HCT116 (cell line): ENCODE data around the gene NUTM2D. TPM values are rescaled to one million over a fixed set of nuclear protein-coding genes. Genes with fewer than 3 reads are reported as not detected.
"Not testable (repeated sequence)": the region's sequence is repeated elsewhere in the genome, so short reads cannot be mapped to it uniquely, and the experiment has no call there.

Source experiments
- ATAC-seq: fragments of 200-7000 bp; cut with Tn5 transposase; 2 replicates; pipeline ENCODE4 v1.9.1; 2020; ENCODE audit warnings: mild to moderate bottlenecking, moderate library complexity
- BruUV-seq: library from RNA; stranded (reverse); fragments of 400-500 nt; replicated peaks from 2 replicates; lab custom pipeline; 2021; lab: Mats Ljungman, UMichigan
- CTCF ChIA-PET: fragments of 300-600 bp; sonication (Branson Sonifier 250); formaldehyde crosslinking; loops from one replicate; lab custom pipeline; 2021; ENCODE audit warnings: antibody characterized with exemption; lab: Charles Lee
- POLR2A ChIA-PET: fragments of 300-600, 350-600 bp; sonication (Branson Sonifier 250); formaldehyde crosslinking; loops from one replicate; lab custom pipeline; 2021; ENCODE audit warnings: antibody characterized with exemption; lab: Charles Lee
- RAD21 ChIA-PET, 2 experiments: fragments of 300-600 bp; sonication (Branson Sonifier 250); formaldehyde crosslinking; loops; one replicate each; lab custom pipeline; 2023; ENCODE audit warnings: low total read pairs in 2 of 2; ENCODE audit not compliant: uncharacterized antibody in 2 of 2, unreplicated experiment in 2 of 2, low non-redundant PET in 1 of 2; lab: Charles Lee
- DNase-seq: peaks from one replicate; pipeline ENCODE4 v3.0.0-alpha.2; 2010; ENCODE audit warnings: low read depth, low spot score
- H2AFZ ChIP-seq: fragments of 200-600 bp; shearing (Covaris generic), sonication (generic); 2 replicates; pipeline ENCODE4 v1.6.1; 2017; ENCODE audit warnings: low read depth, mixed run types, mixed read lengths, antibody characterized with exemption, low read length; ENCODE audit not compliant: poor library complexity, severe bottlenecking
- H3K27ac ChIP-seq: 2 replicates; pipeline ENCODE4 v1.5.1; 2012; ENCODE audit warnings: low read depth, low read length
- H3K27me3 ChIP-seq: fragments of 200-600 bp; sonication (generic); 2 replicates; pipeline ENCODE4 v1.6.1; 2016; ENCODE audit warnings: mixed run types, low read length, mixed read lengths; ENCODE audit not compliant: insufficient read depth
- H3K36me3 ChIP-seq, 2 experiments: fragments of 200-500 bp in 1 of 2; fragments of 200-600 bp in 1 of 2; sonication (Bioruptor generic) in 1 of 2; sonication (generic) in 1 of 2; 2 replicates each; pipeline versions ENCODE4 v1.5.1 to v1.6.1; 2014 to 2016; ENCODE audit warnings: low read length in 2 of 2, inconsistent platforms in 1 of 2, mixed read lengths in 1 of 2, mixed run types in 1 of 2; ENCODE audit not compliant: insufficient read depth in 2 of 2, control insufficient read depth in 1 of 2
- H3K4me1 ChIP-seq, 2 experiments: fragments of 200-600 bp in 1 of 2; sonication (generic) in 1 of 2; 2 replicates each; pipeline versions ENCODE4 v1.5.1 to v1.6.1; 2012 to 2017; ENCODE audit warnings: low read length in 2 of 2, inconsistent platforms in 1 of 2, mild to moderate bottlenecking in 1 of 2, mixed read lengths in 1 of 2, mixed run types in 1 of 2, moderate library complexity in 1 of 2; ENCODE audit not compliant: insufficient read depth in 2 of 2, control insufficient read depth in 1 of 2
- H3K4me2 ChIP-seq: fragments of 200-600 bp; sonication (generic); 2 replicates; pipeline ENCODE4 v1.6.1; 2017; ENCODE audit warnings: mixed run types, low read length, mixed read lengths
- H3K4me3 ChIP-seq, 2 experiments: fragments of 200-600 bp in 1 of 2; sonication (generic) in 1 of 2; replicated peaks in 1 of 2; 2 replicates each; pipeline ENCODE4 v1.5.1; 2011 to 2016; ENCODE audit warnings: low read length in 2 of 2, control low read depth in 1 of 2, low read depth in 1 of 2, mild to moderate bottlenecking in 1 of 2, mixed read lengths in 1 of 2, mixed run types in 1 of 2
- H3K79me2 ChIP-seq: fragments of 200-600 bp; sonication (generic); 2 replicates; pipeline ENCODE4 v1.6.1; 2017; ENCODE audit warnings: mild to moderate bottlenecking, mixed run types, low read length, moderate library complexity, mixed read lengths; ENCODE audit not compliant: insufficient read depth
- H3K9ac ChIP-seq: fragments of 200-600 bp; sonication (generic); 2 replicates; pipeline ENCODE4 v1.6.1; 2016; ENCODE audit warnings: low read length, mixed read lengths
- H3K9me2 ChIP-seq: fragments of 200-600 bp; sonication (generic), shearing (Covaris generic); 2 replicates; pipeline ENCODE4 v1.6.1; 2017; ENCODE audit warnings: mixed run types, mild to moderate bottlenecking, moderate library complexity; ENCODE audit not compliant: insufficient read depth
- H3K9me3 ChIP-seq, 2 experiments: fragments of 200-500 bp in 1 of 2; fragments of 200-600 bp in 1 of 2; sonication (Bioruptor generic) in 1 of 2; sonication (generic) in 1 of 2; 2 replicates each; pipeline ENCODE4 v1.6.1; 2014 to 2017; ENCODE audit warnings: low read length in 2 of 2, mixed read lengths in 2 of 2, inconsistent platforms in 1 of 2, low read depth in 1 of 2, mild to moderate bottlenecking in 1 of 2, mixed run types in 1 of 2, moderate library complexity in 1 of 2; ENCODE audit not compliant: control insufficient read depth in 1 of 2, insufficient read depth in 1 of 2
- H4K20me1 ChIP-seq: fragments of 200-600 bp; sonication (generic), shearing (Covaris generic); 2 replicates; pipeline ENCODE4 v1.6.1; 2017; ENCODE audit warnings: mixed run types, mild to moderate bottlenecking, moderate library complexity; ENCODE audit not compliant: insufficient read depth
- intact Hi-C: fragments of 100-400 bp; cut with micrococcal nuclease; formaldehyde crosslinking; loops from 2 replicates; pipeline ENCODE4 v1.10.0; 2022
- total RNA-seq: library from RNA; stranded (reverse); gene quantifications from one replicate; pipeline ENCODE4 v1.2.1, GENCODE V29; 2021; ENCODE audit not compliant: unreplicated experiment

The NUTM2D gene
- total RNA-seq, 1 experiment from 2014 or later: 2.8 TPM

- H3K4me1 ChIP-seq, ATAC-seq, H3K9me3 ChIP-seq, H4K20me1 ChIP-seq, H3K4me2 ChIP-seq, DNase-seq, H3K27ac ChIP-seq, RAD21 ChIA-PET, intact Hi-C loops, CTCF ChIA-PET, BruUV-seq, H3K36me3 ChIP-seq, H2AFZ ChIP-seq, POLR2A ChIA-PET, H3K9me2 ChIP-seq, H3K4me3 ChIP-seq, H3K9ac ChIP-seq, H3K79me2 ChIP-seq, H3K27me3 ChIP-seq: not testable (repeated sequence)
These were observed 50.2 kb downstream of the NUTM2D start for GRCh38 chr10:87407516-87408467.

DNA sequence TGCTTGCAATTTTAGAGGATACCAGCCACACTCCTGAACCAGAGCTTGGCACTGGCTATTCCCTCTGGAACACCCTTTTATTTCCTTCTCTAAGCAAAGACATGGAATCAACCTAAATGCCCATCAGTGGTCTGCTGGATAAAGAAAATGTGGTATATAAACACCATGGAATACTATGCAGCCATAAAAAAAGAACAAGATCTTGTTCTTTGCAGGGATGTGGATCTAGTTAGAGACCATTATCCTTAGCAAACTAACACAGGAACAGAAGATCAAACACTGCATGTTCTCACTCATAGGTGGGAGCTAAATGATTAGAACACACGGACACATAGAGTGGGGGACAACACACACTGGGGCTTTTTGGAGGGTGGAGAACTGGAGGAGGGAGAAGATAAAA, 56.4 kb downstream of the NUTM2D start:
- BruUV-seq, H3K9ac ChIP-seq, H3K4me1 ChIP-seq, intact Hi-C loops, H3K36me3 ChIP-seq, H3K9me2 ChIP-seq, H3K4me2 ChIP-seq, DNase-seq, H2AFZ ChIP-seq, H3K27me3 ChIP-seq, H3K79me2 ChIP-seq, H3K27ac ChIP-seq, CTCF ChIA-PET, RAD21 ChIA-PET, H3K4me3 ChIP-seq, ATAC-seq, H4K20me1 ChIP-seq, H3K9me3 ChIP-seq, POLR2A ChIA-PET: not testable (repeated sequence)

Other genes with a start within 250 kb of the NUTM2D start
- 0.59 TPM for gene NUTM2A, start 132.3 kb upstream of the NUTM2D start, total RNA-seq
- gene MINPP1, start 147.1 kb downstream of the NUTM2D start, total RNA-seq: 22.1 TPM